ENCODE measurements around the gene NOP9.

GRCh38 chr14:24325041-24325530 lies 25.4 kb downstream of the NOP9 start:
- TF ChIP-seq CTCF (IDR thresholded peaks at IDR 0.05) = no peak
- TF ChIP-seq POLR2A (IDR thresholded peaks at IDR 0.05) = no peak
- no peak for TF ChIP-seq POLR2AphosphoS5 (IDR thresholded peaks at IDR 0.05)
- no peak for TF ChIP-seq EP300 (IDR thresholded peaks at IDR 0.05)

All from gastroesophageal sphincter (tissue), 3 donors.